ENCODE measurements around the gene A3GALT2.

The A3GALT2 gene

GRCh38 chr1:33331444-33332356 is 10.8 kb upstream of the A3GALT2 start:
- H3K36me3 Mint-ChIP-seq (ENCODE audit: low read depth), result peaks cover 86% of the 10 kb centered on the region

GRCh38 chr1:33330906-33331305 is 10.0 kb upstream of the A3GALT2 start:
- Mint-ChIP-seq H3K4me1 (ENCODE audit: low read depth) (peaks cover 6% of the 10 kb centered on the region), H3K36me3 (ENCODE audit: low read depth) (peaks cover 94% of the 10 kb centered on the region), H3K27me3 (no peaks in the 10 kb centered on the region), H3K27ac (no peak overlapping the region), H3K9me3 (no peaks in the 10 kb centered on the region), H3K4me3 (no peak overlapping the region)
- no peak for DNase-seq

More at GRCh38 chr1:33331444-33332356, 10.8 kb upstream of the A3GALT2 start:
- Mint-ChIP-seq H3K4me1 (ENCODE audit: low read depth) (peaks cover 9% of the 10 kb centered on the region), H3K9me3 (no peaks in the 10 kb centered on the region), H3K27ac (no peak overlapping the region), H3K4me3 (no peak overlapping the region), H3K27me3 (no peaks in the 10 kb centered on the region)
- no peak for DNase-seq

GRCh38 chr1:33330361-33330890 is 9.5 kb upstream of the A3GALT2 start:
- no peaks in the 10 kb centered on the region for H3K9me3 Mint-ChIP-seq
- H3K36me3 Mint-ChIP-seq (ENCODE audit: low read depth), result peaks cover 98% of the 10 kb centered on the region
- no peak overlapping the region for H3K4me3 Mint-ChIP-seq

GRCh38 chr1:33329600-33330305 is 8.9 kb upstream of the A3GALT2 start:
- peaks cover 99% of the 10 kb centered on the region for H3K36me3 Mint-ChIP-seq (ENCODE audit: low read depth)

More at GRCh38 chr1:33330361-33330890, 9.5 kb upstream of the A3GALT2 start:
- Mint-ChIP-seq H3K27me3 (no peaks in the 10 kb centered on the region), H3K4me1 (ENCODE audit: low read depth) (peaks cover 6% of the 10 kb centered on the region), H3K27ac (no peak overlapping the region)
- DNase-seq, result no peak

GRCh38 chr1:33328817-33329216 is 7.9 kb upstream of the A3GALT2 start:
- Mint-ChIP-seq H3K4me3 (no peak overlapping the region), H3K36me3 (ENCODE audit: low read depth) (peaks cover 99% of the 10 kb centered on the region), H3K4me1 (ENCODE audit: low read depth) (no peaks in the 10 kb centered on the region), H3K27me3 (no peaks in the 10 kb centered on the region), H3K9me3 (no peaks in the 10 kb centered on the region), H3K27ac (no peak overlapping the region)
- DNase-seq, result no peak

More at GRCh38 chr1:33329600-33330305, 8.9 kb upstream of the A3GALT2 start:
- H3K27ac Mint-ChIP-seq, result no peak overlapping the region
- H3K4me1 Mint-ChIP-seq (ENCODE audit: low read depth), result no peaks in the 10 kb centered on the region
- H3K27me3 Mint-ChIP-seq, result no peaks in the 10 kb centered on the region
- DNase-seq, result no peak
- no peaks in the 10 kb centered on the region for H3K9me3 Mint-ChIP-seq
- no peak overlapping the region for H3K4me3 Mint-ChIP-seq

GRCh38 chr1:33327587-33328325 is 6.9 kb upstream of the A3GALT2 start:
- Mint-ChIP-seq H3K4me3 (no peak overlapping the region), H3K4me1 (ENCODE audit: low read depth) (no peaks in the 10 kb centered on the region), H3K9me3 (no peaks in the 10 kb centered on the region), H3K27ac (no peak overlapping the region), H3K36me3 (ENCODE audit: low read depth) (peaks cover 98% of the 10 kb centered on the region), H3K27me3 (no peaks in the 10 kb centered on the region)
- no peak for DNase-seq

GRCh38 chr1:33326785-33327184 is 5.9 kb upstream of the A3GALT2 start:
- Mint-ChIP-seq H3K36me3 (ENCODE audit: low read depth) (peaks cover 89% of the 10 kb centered on the region), H3K27me3 (no peaks in the 10 kb centered on the region), H3K9me3 (no peaks in the 10 kb centered on the region), H3K4me3 (no peak overlapping the region), H3K27ac (no peak overlapping the region), H3K4me1 (ENCODE audit: low read depth) (no peaks in the 10 kb centered on the region)
- no peak for DNase-seq

- H3K36me3 Mint-ChIP-seq (ENCODE audit: low read depth), result peaks cover 70% of the 10 kb centered on the region
Observed at GRCh38 chr1:33324677-33325575, 4.0 kb upstream of the A3GALT2 start.

GRCh38 chr1:33323663-33324477 is 3.0 kb upstream of the A3GALT2 start:
- no peak for DNase-seq
- H3K27ac Mint-ChIP-seq, result no peak overlapping the region
- peaks cover 60% of the 10 kb centered on the region for H3K36me3 Mint-ChIP-seq (ENCODE audit: low read depth)
- no peaks in the 10 kb centered on the region for H3K4me1 Mint-ChIP-seq (ENCODE audit: low read depth)
- H3K4me3 Mint-ChIP-seq, result no peak overlapping the region
- no peaks in the 10 kb centered on the region for H3K9me3 Mint-ChIP-seq
- H3K27me3 Mint-ChIP-seq, result no peaks in the 10 kb centered on the region

More at GRCh38 chr1:33324677-33325575, 4.0 kb upstream of the A3GALT2 start:
- no peak overlapping the region for H3K27ac Mint-ChIP-seq
- H3K27me3 Mint-ChIP-seq, result no peaks in the 10 kb centered on the region
- DNase-seq, result no peak
- no peak overlapping the region for H3K4me3 Mint-ChIP-seq
- H3K9me3 Mint-ChIP-seq, result no peaks in the 10 kb centered on the region
- no peaks in the 10 kb centered on the region for H3K4me1 Mint-ChIP-seq (ENCODE audit: low read depth)

- H3K9me3 Mint-ChIP-seq, result no peaks in the 10 kb centered on the region
- H3K27me3 Mint-ChIP-seq, result no peaks in the 10 kb centered on the region
- DNase-seq, result no peak
- H3K36me3 Mint-ChIP-seq (ENCODE audit: low read depth), result peaks cover 52% of the 10 kb centered on the region
- no peaks in the 10 kb centered on the region for H3K4me1 Mint-ChIP-seq (ENCODE audit: low read depth)
- no peak overlapping the region for H3K27ac Mint-ChIP-seq
- H3K4me3 Mint-ChIP-seq, result no peak overlapping the region
Observed at GRCh38 chr1:33322870-33323585, 2.1 kb upstream of the A3GALT2 start.

- no peaks in the 10 kb centered on the region for H3K4me1 Mint-ChIP-seq (ENCODE audit: low read depth)
- H3K4me3 Mint-ChIP-seq, result no peak overlapping the region
- H3K36me3 Mint-ChIP-seq (ENCODE audit: low read depth), result peaks cover 43% of the 10 kb centered on the region
- no peaks in the 10 kb centered on the region for H3K9me3 Mint-ChIP-seq
- DNase-seq, result no peak
- H3K27me3 Mint-ChIP-seq, result no peaks in the 10 kb centered on the region
- H3K27ac Mint-ChIP-seq, result no peak overlapping the region
Observed at GRCh38 chr1:33322109-33322508, 1.2 kb upstream of the A3GALT2 start.

GRCh38 chr1:33321178-33321577 is 280 bp upstream of the A3GALT2 start:
- no peak for DNase-seq
- H3K4me3 Mint-ChIP-seq, result no peak overlapping the region
- no peak overlapping the region for H3K27ac Mint-ChIP-seq
- H3K4me1 Mint-ChIP-seq (ENCODE audit: low read depth), result no peaks in the 10 kb centered on the region
- H3K9me3 Mint-ChIP-seq, result no peaks in the 10 kb centered on the region
- no peaks in the 10 kb centered on the region for H3K27me3 Mint-ChIP-seq
- H3K36me3 Mint-ChIP-seq (ENCODE audit: low read depth), result peaks cover 34% of the 10 kb centered on the region
